Stimulated activated CD4-positive, alpha-beta T cell treated with anti-CD3 and anti-CD28 coated beads, Interleukin-1b, Interleukin-23, amount 100 ng/mL, for 48 hours (primary cell): Measurements from ENCODE around the gene HEXB.

ENCODE experiments used
- DNase-seq: peaks from one replicate; pipeline ENCODE4 v3.0.0-alpha.2; 2020

The HEXB gene

DNA sequence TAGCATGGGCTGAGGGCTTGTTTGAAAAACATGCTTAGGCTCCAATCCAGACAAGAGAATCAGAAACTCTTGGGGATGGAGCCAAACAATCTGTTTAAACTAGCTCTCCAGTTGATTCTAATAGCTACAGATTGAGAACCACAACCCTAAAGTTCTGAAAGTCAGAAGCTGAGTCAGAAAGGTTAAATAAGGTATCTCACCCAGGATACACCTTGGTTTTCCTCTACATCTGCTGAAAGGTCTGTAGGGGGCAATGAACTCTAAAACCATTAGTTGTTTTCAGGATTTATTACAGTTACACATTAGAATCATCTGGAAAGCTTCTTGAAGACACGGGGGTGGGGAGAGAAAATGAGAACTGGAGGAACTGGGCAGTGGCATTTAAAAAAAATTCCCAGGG is 76.2 kb downstream of the HEXB start:
- no peak for DNase-seq

DNA sequence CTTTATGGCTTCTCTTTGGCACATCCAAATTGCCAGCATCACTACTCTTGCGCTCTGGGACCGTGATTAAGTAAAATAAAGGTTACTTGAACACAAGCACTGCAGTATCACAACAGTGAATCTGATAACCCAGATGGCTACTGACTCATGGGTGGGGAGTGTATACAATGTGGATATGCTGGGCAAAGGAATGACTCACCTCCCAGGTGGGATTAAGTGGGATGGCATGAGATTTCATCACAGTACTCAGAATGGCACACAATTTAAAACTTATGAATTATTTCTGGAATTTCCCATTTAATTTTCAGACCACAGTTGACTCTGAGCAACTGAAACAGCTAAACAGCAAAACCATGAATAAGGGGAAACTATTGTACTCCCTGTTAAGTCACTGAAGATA is 77.6 kb downstream of the HEXB start:
- DNase-seq: peak; percentile 42

DNA sequence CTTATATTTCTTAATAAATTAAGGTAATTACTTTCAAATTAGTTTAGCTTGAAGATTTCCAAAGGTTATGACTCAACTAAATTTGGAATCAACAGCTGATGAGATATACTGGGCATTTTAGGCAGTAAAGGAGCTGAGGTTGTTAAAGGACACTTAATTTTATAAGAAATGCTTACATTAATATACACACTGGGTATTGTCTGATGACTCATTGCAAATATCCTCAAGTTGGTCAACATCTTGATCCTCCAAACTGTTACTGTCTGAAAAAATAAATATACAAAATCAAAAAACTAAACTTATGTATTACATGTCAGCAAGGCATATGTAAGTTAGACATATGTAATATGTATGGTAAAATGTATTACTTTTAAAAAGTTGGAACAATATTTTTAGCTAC is 78.5 kb downstream of the HEXB start:
- no peak for DNase-seq

DNA sequence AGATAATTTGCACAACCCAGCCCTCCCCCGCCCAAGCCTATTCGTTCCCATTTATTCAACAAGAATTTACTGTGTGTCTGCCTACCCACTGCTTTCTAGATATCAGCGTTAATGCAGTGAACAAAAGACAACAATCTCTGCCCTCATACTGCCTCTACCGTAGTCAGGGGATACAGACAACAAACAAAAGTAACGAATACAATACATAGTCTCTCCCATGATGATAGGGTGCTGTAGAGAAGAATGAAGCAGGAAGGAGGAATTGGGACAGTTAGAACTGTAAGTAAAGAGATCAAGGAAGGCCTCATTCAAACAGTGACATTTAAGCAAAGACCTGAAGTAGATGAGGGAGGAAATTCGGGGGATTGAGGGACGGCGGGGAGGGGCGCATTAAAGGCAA is 80.2 kb downstream of the HEXB start:
- DNase-seq: no peak

DNA sequence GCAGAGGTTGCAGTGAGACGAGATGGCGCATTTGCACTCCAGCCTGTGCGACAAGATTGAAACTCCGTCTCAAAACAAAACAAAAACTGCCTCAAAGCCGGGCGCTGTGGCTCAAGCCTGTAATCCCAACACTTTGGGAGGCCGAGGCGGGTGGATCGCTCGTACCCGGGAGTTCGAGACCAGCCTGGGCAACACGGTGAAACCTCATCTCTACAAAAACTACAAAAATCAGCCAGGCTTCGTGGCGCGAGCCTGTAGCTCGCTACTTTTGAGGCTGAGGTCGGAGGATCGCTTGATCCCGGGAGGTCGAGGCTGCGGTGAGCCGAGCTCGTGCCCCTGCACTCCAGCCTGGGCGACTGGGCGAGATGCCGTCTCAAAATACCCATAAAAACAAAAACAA is 80.9 kb downstream of the HEXB start:
- no peak for DNase-seq

DNA sequence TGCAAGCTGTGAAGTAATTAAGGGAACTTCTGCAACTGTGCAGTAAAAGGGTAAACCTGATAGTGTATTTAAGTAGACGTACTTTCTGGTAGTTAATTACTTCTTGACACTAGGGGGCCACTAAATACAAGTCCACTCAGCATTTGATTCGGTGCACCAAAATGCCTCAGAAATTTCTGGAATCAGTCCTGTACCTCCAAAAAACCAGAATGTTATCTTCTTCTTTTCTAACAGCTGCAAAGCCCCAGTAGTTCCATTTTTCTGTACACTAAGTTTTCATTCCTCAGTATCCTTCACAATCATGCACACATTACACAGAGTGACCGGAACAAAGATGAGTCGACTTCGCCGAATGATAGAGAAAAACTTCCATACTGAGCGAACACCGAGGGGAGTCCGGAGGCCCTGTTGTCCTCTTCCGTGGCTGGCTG is 81.4 kb downstream of the HEXB start:
- no peak for DNase-seq

DNA sequence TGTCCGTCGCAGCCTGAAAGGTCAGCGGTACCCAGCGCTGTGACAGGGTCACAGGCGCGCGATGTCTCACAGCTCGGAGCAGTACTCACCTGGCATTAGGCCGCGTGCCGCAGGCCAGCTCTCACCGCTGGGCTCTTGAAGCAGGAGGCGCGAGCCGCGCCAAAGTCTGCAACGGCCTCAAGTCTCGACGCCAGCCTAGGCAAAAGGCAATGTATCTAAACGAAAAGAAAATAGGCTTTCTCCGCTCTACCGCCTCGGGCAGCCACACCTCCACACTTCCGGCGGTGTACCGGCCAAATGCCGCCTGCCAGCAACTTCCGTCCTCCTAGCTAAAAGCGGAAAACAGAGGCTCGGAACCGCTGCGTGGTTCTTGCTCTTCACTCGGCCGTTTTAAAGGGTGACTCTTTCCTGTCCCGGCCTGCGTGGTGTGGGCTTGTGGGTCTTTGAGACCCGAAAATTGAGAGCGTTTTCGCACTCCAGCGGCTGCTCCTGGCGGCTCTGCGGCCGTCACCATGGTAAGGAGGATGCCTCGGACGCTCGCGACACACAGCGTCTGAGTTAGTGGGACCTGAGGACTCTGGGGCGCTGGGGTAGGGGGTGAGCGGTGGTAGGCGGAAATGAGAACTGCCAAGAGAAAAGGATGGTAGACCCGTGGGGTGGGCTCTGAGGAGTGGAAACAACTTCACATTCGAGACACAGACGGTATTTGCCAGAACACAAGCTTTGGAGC is 82.0 kb downstream of the HEXB start, which contains the start of the genes GFM2 and NSA2:
GFM2 (minus strand) TSS at position 269 of the 730 bp plus-strand sequence. CDS start 3,375 bp downstream, outside the sequence.
NSA2 (plus strand) TSS at position 401 of the 730 bp plus-strand sequence; CDS start at position 513, 112 bp downstream.
- DNase-seq: peak; percentile 92

DNA sequence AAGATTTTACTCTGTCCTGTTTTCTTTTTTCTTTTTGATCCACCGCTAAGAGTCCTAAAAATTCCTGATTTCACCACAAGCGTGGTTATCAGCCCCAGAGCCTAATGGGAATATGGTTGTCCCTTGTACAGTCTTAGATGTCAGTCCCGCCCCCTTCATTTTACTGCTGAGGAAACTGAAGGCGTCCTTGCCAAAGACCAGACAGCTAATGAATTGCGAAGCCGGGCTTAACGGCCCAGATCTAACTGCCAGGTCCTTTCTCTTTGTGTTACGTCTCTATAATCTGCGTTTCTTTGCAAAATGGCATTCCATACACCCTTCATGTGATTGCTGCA is 82.5 kb downstream of the HEXB start:
- no peak for DNase-seq
